C4-2B (cell line): Measurements from ENCODE around the gene PARP15.

ENCODE experiments used
- H3K27ac ChIP-seq: fragments of 450-650 bp; 2 replicates; pipeline ENCODE4 v1.5.1; 2017
- ZFX ChIP-seq: fragments of 450-650 bp; IDR thresholded peaks from 2 replicates; pipeline ENCODE4 v1.6.1; 2017
- TF ChIP-seq, protein P1 (sequence below): fragments of 450-650 bp; conservative IDR thresholded peaks from 2 replicates; pipeline ENCODE4 v1.5.1; 2017; ENCODE audit warnings: mild to moderate bottlenecking

The PARP15 gene

GRCh38 chr3:122577409-122578031 lies at the start of gene PARP15:
Gene PARP15, plus strand, starts transcription at chr3:122577650. Its CDS starts 18 bp downstream, at chr3:122577668.
- no peak within 1 kb of the TSS for H3K27ac ChIP-seq
- no peak for TF ChIP-seq ZFX
- TF ChIP-seq, protein P1, sequence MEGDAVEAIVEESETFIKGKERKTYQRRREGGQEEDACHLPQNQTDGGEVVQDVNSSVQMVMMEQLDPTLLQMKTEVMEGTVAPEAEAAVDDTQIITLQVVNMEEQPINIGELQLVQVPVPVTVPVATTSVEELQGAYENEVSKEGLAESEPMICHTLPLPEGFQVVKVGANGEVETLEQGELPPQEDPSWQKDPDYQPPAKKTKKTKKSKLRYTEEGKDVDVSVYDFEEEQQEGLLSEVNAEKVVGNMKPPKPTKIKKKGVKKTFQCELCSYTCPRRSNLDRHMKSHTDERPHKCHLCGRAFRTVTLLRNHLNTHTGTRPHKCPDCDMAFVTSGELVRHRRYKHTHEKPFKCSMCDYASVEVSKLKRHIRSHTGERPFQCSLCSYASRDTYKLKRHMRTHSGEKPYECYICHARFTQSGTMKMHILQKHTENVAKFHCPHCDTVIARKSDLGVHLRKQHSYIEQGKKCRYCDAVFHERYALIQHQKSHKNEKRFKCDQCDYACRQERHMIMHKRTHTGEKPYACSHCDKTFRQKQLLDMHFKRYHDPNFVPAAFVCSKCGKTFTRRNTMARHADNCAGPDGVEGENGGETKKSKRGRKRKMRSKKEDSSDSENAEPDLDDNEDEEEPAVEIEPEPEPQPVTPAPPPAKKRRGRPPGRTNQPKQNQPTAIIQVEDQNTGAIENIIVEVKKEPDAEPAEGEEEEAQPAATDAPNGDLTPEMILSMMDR = no peak

DNA sequence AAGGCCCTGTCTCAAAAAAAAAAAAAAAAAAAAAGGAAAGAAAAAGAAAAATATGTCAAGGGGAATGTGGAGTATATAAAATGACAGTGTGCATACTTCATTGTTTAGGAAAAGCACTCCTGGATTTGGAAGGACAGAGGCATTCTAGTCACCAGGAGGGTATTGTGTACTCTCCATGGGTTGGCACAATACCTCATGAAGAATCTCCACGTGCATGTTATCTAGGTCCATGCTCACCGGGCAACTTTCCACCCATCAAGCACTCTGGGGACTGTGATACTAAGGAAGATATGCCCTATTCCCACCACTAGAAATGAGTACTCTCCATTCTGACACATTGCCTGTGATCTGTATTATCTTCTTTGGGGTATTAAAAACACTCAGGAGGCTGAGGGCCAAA lies 47.3 kb upstream of the PARP15 start:
- TF ChIP-seq ZFX = no peak
- TF ChIP-seq, protein P1 = no peak

GRCh38 chr3:122533480-122533879 lies 44.0 kb upstream of the PARP15 start:
- H3K27ac ChIP-seq = no peak overlapping the region
- no peak for TF ChIP-seq ZFX
- TF ChIP-seq, protein P1 = no peak

More for the DNA sequence above, 47.3 kb upstream of the PARP15 start:
- no peak overlapping the region for H3K27ac ChIP-seq

GRCh38 chr3:122533931-122534334 lies 43.5 kb upstream of the PARP15 start:
- no peak for TF ChIP-seq ZFX
- TF ChIP-seq, protein P1 = no peak
- no peak overlapping the region for H3K27ac ChIP-seq

GRCh38 chr3:122535964-122536631 lies 41.4 kb upstream of the PARP15 start:
- TF ChIP-seq, protein P1 = no peak
- no peak for TF ChIP-seq ZFX

DNA sequence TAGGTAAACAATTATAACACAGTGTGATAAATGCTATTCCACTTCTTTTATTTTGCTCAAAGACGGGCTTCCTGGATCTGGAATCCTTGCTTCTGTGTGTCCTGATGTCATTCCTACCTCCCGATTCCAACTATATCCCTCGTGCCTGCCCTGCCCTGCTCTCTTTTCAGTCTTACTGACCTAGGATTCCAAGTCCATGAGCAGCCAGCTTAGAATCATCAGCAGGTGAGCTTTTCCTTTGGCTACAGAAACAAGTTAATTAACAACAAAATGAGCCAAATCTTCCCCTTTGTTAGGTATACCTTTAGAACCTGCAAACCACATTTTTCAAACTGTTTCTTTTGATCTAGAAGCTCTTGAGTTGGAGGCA lies 40.8 kb upstream of the PARP15 start:
- TF ChIP-seq ZFX = no peak

More at GRCh38 chr3:122535964-122536631, 41.4 kb upstream of the PARP15 start:
- H3K27ac ChIP-seq = no peak overlapping the region

GRCh38 chr3:122538956-122539490 lies 38.4 kb upstream of the PARP15 start:
- TF ChIP-seq ZFX = no peak
- TF ChIP-seq, protein P1 = no peak
- no peak overlapping the region for H3K27ac ChIP-seq

More for the DNA sequence above, 40.8 kb upstream of the PARP15 start:
- H3K27ac ChIP-seq = no peak overlapping the region
